Measurements from ENCODE around the gene IFITM1.
"Not testable (repeated sequence)": the region's sequence is repeated elsewhere in the genome, so short reads cannot be mapped to it uniquely, and the experiment has no call there.

The IFITM1 gene

DNA sequence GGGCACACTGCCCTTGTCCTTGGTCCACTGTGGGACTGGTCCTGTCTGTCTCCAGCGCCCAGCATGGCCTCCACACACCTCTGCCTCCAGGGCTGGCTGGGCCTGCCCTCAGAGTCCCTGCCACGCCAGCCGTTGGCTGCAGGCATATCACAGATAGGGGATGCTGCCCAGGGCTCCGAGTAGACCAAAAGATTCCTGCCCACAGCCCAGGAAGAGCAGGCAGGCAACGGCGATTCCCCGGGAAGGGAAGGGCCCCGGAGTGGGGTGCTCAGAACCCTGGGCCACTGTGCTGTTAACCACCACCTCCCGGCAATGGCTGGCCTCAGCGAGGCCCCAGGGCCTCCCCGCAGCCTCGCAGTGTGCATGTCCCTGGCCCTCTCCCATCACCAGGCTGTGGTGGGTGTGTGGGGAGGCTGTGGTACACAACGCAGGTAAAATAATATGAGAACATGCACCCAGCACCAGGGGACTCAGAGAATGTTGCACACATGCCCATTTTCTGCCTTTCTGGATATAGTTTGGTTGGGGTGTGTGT is 16.7 kb upstream of the IFITM1 start:
- H3K27me3 Mint-ChIP-seq = peaks cover 19% of the 10 kb centered on the region
- peaks cover 35% of the 10 kb centered on the region for H3K4me1 Mint-ChIP-seq (ENCODE audit: low read depth)
- H3K27ac Mint-ChIP-seq = peak overlapping the region; percentile 59
- H3K4me3 Mint-ChIP-seq = no peak overlapping the region
- no peaks in the 10 kb centered on the region for H3K9me3 Mint-ChIP-seq
- H3K36me3 Mint-ChIP-seq (ENCODE audit: low read depth) = no peaks in the 10 kb centered on the region

DNA sequence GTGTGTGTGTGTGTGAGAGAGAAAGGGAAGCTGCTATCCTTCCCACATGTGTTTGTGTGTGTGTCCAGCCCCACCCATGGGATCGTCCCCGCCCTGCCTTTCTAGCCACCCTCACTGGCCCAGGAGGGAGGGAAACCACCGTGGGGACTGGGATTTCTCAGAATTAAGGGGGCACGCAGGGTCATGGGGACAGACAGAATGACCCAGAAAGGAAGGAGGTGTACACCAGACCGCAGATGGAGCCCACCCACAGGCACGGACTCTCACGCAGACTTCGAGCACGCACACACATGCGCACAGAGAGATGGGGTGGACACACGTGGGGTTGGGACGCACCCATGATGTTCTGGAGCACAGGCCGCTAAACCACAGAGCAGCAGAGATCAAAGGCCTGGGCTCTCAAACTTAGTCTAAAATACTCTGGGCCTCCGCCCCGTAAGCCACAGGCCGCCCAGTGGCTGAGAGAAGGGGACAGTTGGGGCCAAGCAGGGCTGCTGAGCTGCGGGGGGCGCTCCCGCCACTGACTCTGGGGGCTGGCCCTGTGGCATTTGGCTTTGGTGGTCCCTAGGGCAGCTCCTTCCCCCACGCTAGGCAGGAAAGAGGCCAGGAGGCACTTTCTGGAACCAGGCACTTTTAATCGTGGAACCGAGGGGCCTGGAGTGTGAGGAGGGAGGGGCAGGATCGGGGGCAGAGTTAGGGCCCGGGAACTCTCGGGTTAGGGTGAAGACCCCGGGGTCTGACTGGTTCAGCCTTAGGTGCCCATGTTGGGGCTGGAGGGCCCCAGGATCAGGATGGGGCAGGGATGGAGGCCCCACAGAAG is 16.0 kb upstream of the IFITM1 start:
- peaks cover 40% of the 10 kb centered on the region for H3K4me1 Mint-ChIP-seq (ENCODE audit: low read depth)
- peaks cover 19% of the 10 kb centered on the region for H3K27me3 Mint-ChIP-seq
- H3K36me3 Mint-ChIP-seq (ENCODE audit: low read depth) = no peaks in the 10 kb centered on the region
- peak overlapping the region; percentile 4 for H3K4me3 Mint-ChIP-seq
- H3K9me3 Mint-ChIP-seq = no peaks in the 10 kb centered on the region
- peak overlapping the region; percentile 59 for H3K27ac Mint-ChIP-seq

DNA sequence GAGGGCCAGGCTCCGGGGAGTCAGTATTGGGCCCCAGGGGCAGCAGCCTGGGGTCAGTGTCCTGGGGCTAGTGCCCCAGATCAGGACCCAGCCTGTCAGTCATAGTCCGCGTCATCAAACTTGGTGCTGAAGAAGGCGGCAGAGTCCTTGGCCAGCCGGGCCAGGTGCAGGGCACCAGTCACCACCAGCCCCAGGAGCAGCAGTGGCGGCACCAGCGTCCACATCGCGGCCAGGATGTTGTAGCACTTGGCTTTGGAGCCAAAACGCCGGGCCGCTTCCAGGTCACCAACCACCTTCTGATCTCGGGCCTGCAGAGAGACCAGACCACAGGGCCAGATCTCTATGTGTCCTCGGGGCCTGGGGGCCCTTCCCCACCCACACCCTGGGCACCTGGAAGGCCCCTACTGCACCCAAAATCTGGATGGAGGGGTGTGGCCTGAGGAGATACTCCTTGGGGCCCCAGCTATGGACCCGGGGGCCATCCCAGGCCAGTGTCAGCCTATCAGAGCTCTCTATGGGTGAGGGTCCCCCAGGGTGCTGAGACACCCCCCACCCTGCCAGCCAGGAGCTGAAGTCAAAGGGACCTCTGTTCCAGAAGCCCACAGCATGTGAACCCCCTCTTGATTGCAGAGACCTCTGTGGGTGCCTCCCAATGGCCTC is 15.3 kb upstream of the IFITM1 start:
- peaks cover 48% of the 10 kb centered on the region for H3K4me1 Mint-ChIP-seq (ENCODE audit: low read depth)
- peaks cover 19% of the 10 kb centered on the region for H3K27me3 Mint-ChIP-seq
- no peak overlapping the region for H3K4me3 Mint-ChIP-seq
- H3K9me3 Mint-ChIP-seq = no peaks in the 10 kb centered on the region
- no peaks in the 10 kb centered on the region for H3K36me3 Mint-ChIP-seq (ENCODE audit: low read depth)
- no peak overlapping the region for H3K27ac Mint-ChIP-seq

DNA sequence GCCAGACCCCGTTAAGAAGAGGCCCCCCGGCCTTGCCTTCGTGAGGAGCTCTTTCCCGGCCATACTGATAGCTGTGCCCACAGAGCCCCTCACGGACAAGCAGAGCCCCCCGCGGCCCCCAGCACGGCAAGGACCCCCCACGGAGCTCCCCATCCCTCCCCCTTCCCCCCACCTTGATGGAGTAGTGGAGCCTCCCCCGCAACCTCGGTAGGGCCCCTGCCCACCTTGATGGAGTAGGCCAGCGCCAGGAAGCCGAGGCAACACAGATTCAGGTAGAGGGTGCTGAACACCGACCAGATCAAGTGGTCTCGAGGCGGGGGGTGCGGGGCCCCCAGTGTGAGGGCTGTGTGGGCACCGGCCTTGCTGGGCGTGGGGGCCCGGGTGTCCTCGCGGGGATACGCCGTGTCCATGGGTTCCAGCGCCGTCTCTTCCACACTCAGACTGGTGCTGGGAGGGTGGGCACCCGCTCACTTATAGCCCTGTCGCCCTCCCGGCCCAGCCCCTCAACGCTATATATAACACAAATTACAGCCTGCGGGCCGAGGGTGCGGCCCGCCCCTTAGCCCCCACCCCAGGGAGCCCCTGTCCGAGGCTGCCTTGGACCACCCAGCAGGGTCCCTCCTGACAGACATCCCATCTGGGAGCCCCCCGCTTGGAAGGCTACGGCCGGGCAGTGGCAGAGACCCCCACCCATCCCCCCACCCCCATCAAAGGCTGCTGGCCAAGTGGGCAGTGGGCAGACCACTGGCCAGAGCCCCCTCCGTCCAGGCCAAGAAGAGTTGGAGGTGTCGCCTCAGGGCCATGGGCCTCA is 14.6 kb upstream of the IFITM1 start, which contains the start of gene IFITM5:
Gene IFITM5 (minus strand): TSS at position 446 of the 811 bp plus-strand sequence. CDS start 36 bp downstream, at position 410.
- no peak within 1 kb of the TSS for H3K27ac Mint-ChIP-seq
- H3K36me3 Mint-ChIP-seq (ENCODE audit: low read depth) = no peaks in the 10 kb centered on the region

DNA sequence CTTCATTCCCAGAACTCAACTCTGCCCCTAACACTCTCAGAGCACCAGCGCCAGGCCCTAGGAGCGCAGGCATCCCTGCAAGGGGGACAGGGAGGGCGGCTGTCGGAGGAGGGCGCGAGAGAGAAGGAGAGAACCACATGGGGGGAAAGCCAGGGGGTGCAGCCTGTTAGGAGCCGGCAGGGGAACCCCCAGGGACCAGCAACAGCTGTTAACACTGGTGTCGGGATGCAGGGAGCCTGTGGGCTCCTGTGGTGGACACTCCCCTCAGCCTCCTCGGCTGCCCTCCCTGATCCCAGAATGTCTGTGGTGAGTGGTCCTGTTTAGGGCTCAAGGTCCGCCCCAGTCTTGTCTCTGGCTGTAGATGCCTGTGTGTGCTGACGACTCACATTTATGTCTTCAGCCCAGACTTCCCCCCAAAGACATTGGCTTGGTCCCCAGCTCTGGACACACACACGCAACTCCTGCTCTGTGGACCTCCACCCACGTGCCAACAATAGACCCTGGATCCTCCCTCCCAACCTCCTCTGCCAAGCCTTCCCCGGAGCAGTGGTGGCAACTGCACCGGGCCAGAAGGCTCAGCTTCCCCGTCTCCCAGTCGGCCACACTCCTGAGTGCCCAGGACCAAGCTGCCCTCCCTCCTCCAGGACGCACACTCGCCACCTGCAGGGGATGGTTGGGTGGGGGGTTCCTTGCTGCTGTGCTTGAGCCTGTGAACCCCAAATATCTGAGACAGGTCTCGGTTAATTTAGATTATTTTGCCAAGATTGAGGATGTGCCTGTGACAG is 13.7 kb upstream of the IFITM1 start:
- Mint-ChIP-seq H3K4me3 (no peak overlapping the region), H3K4me1 (ENCODE audit: low read depth) (peaks cover 56% of the 10 kb centered on the region)

More for the DNA sequence above, 14.6 kb upstream of the IFITM1 start, which contains the start of gene IFITM5:
- Mint-ChIP-seq H3K9me3 (no peaks in the 10 kb centered on the region), H3K27me3 (peaks cover 19% of the 10 kb centered on the region), H3K4me1 (ENCODE audit: low read depth) (peaks cover 52% of the 10 kb centered on the region), H3K4me3 (no peak within 1 kb of the TSS)

DNA sequence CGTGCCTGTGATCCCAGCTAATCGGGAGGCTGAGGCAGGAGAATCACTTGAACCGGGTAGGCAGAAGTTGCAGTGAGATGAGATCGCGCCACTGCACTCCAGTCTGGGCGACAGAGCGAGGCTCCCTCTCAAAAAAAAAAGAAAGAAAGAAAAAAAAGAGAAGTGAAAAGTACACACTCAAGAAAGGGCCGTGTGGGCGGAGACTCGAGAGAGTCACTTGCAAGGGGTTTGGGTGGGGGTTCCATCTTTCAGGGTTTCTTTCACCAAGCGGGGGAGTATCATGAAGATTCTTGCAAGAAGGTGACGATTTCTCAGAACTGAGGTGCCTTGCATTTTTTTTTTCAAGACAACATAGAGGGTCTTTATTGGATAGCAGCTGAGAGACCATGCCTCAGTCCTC is 10.5 kb upstream of the IFITM1 start:
- H3K9me3 Mint-ChIP-seq = no peaks in the 10 kb centered on the region
- H3K27ac Mint-ChIP-seq = no peak overlapping the region
- peaks cover 52% of the 10 kb centered on the region for H3K4me1 Mint-ChIP-seq (ENCODE audit: low read depth)
- H3K36me3 Mint-ChIP-seq (ENCODE audit: low read depth) = no peaks in the 10 kb centered on the region
- no peak overlapping the region for H3K4me3 Mint-ChIP-seq
- peaks cover 19% of the 10 kb centered on the region for H3K27me3 Mint-ChIP-seq

More for the DNA sequence above, 13.7 kb upstream of the IFITM1 start:
- H3K9me3 Mint-ChIP-seq = no peaks in the 10 kb centered on the region
- no peaks in the 10 kb centered on the region for H3K36me3 Mint-ChIP-seq (ENCODE audit: low read depth)
- H3K27ac Mint-ChIP-seq = peak overlapping the region; percentile 42
- H3K27me3 Mint-ChIP-seq = peaks cover 19% of the 10 kb centered on the region

DNA sequence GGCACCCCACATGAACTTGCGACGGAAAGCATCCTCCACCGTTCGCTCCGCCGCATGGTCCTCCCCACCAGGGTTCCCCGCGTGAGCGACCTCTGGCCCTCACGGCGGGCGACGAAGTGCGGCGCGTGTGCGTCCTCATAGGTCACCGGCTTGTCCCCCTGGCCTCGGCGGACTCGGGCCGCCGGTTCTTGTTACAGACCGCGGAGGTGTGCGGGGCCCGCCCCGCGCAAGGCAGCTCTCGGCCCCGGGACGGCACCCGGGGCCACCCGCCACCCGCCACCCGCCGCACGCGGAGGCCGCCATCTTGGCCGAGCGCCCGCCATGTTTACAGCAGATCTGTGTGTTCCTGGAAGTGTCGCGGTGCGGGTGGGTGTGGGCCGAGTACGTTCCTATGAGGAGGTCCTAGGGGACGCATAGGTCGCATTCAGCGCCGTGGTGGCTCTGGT is 9.8 kb upstream of the IFITM1 start:
- H3K27ac Mint-ChIP-seq = no peak overlapping the region
- H3K4me3 Mint-ChIP-seq = no peak overlapping the region
- H3K9me3 Mint-ChIP-seq = no peaks in the 10 kb centered on the region
- peaks cover 50% of the 10 kb centered on the region for H3K4me1 Mint-ChIP-seq (ENCODE audit: low read depth)
- H3K27me3 Mint-ChIP-seq = peaks cover 19% of the 10 kb centered on the region
- peaks cover 3% of the 10 kb centered on the region for H3K36me3 Mint-ChIP-seq (ENCODE audit: low read depth)

DNA sequence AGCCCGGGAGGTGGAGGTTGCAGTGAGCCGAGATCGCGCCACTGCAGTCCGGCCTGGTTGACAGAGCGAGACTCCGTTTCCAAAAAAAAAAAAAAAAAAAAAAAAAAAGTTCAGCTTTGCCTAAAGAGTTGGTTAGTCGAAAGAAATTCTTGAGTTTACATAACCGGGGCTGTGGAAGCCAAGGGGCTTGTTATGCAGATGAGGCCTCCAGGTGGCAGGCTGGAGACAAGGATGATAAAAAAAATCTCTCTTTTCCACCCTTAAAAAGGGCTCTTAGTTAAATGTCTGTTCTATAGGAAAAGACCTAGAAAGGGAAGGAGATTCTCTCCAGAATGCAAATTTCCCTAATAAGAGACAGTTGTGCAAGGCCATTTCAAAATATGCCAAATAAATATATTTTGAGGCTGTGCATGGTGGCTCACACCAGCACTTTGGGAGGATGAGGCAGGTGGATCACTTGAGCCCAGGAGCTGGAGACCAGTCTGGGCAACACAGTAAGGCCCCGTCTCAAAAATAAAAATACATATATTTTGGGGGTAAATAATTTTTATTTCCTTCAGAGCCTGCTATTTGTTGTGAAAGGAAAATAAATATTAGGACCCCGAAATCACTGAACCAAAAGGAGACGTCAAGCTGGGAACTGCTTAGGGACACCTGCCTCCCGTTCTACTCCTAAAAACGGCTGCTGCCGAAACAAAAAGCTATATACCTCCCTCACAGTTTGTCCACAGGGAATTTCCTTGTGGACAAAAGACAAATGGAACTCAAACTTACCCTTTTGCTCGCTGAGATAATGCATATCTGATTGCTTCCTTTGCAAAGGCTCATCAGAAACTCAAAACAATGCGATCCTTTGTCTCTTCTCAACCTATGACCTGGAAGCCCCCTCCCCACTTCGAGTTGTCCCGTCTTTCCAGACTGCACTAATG is 8.7 kb upstream of the IFITM1 start:
- Mint-ChIP-seq H3K36me3 (ENCODE audit: low read depth) (peaks cover 12% of the 10 kb centered on the region), H3K4me1 (ENCODE audit: low read depth) (peaks cover 51% of the 10 kb centered on the region), H3K27ac (no peak overlapping the region), H3K9me3 (no peaks in the 10 kb centered on the region), H3K27me3 (peaks cover 14% of the 10 kb centered on the region), H3K4me3 (no peak overlapping the region)

DNA sequence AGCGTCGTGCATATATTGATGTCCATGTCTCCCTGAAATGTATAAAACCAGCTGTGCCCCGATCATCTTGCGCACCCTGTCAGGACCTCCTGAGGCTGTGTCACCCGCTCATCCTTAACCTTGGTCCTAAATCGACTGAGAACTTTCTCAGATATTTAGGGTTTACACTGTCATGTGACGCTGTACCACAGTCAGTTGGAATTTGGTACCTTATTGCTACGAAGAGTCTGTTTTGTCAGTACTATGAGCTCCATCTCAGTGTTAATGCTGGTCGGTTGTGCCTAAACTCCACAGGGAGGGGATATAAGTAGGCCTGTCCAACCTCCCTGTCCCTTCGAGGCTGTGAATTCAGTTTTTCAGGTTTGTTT is 8.0 kb upstream of the IFITM1 start:
- H3K27me3 Mint-ChIP-seq = peaks cover 8% of the 10 kb centered on the region
- no peaks in the 10 kb centered on the region for H3K9me3 Mint-ChIP-seq
- no peak overlapping the region for H3K4me3 Mint-ChIP-seq
- H3K4me1 Mint-ChIP-seq (ENCODE audit: low read depth) = peaks cover 45% of the 10 kb centered on the region
- H3K36me3 Mint-ChIP-seq (ENCODE audit: low read depth) = peaks cover 12% of the 10 kb centered on the region
- H3K27ac Mint-ChIP-seq = no peak overlapping the region

DNA sequence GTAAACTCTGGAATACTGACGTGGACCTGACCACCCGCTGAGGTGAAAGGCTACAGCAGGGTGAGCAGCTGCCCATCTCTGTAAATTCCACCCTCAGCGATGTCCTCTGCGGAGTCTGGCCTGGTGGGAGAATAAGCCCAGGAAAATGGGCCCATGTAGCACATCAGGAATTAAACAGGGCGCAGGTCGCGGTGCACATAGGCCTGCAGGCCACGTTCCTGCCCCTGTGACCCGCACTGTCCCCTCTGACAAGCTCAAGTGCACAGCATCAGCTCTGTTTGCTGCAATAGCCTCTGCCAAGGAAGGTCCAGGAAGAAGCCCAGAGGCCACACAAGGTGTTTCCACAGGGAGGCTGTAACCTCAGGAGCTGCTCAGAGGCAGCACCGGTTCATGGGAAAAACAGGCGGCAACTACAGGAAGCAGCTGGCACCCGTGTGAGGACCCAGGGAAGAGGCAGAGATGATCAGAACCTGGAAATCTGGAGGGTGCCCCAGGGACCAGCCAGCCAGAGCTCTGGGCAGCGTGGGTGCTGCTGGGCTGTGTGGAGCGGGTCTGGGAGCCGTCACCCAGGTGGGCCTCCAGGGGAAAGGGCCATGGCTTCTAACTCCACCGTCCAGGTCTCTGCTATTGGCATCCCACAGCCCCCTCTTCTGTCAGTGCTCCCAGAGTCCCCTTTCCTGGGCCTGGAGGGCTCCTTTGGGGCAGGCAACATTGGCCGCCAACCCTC is 7.0 kb upstream of the IFITM1 start:
- peaks cover 43% of the 10 kb centered on the region for H3K4me1 Mint-ChIP-seq (ENCODE audit: low read depth)

DNA sequence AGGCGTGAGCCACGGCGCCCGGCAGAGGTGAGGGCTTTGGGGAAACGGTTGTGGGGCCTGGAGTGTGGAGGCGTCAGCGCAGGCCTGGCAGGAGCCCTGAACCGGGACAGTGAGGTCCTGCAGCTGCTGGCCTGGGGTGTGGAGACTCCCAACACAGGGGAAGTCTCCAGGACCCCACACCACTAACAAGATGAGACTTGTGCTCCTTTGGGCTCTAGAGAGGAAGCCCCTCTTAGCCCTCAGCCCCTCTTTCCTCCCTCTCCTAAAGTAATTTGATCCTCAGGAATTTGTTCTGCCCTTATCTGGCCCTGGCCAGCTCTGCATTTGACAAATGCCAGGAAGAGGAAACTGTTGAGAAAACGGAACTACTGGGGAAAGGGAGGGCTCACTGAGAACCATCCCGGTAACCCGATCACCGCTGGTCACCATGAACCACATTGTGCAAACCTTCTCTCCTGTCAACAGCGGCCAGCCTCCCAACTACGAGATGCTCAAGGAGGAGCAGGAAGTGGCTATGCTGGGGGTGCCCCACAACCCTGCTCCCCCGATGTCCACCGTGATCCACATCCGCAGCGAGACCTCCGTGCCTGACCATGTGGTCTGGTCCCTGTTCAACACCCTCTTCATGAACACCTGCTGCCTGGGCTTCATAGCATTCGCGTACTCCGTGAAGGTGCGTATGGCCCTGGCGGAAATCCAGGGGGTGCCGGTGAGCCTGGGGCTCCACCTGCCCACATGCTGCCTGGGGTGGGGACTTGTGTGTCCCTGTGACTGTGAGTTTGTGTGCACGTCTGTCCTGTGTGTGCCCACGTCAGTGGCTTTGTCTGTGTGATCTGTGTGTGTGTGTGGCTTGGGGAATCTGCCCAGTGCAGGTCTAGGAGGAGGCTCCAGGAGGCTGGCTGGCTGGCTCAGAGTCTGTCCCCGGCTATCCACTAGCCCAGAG is 5.8 kb upstream of the IFITM1 start, which contains the start of gene IFITM2:
Gene IFITM2 (plus strand): TSS at position 51 of the 943 bp plus-strand sequence. CDS start 377 bp downstream, at position 428.
- peak within 1 kb of the TSS; percentile 90 for H3K27ac Mint-ChIP-seq
- not testable (repeated sequence) for H3K9me3 Mint-ChIP-seq, H3K27me3 Mint-ChIP-seq
- peak within 1 kb of the TSS; percentile 93 for H3K4me3 Mint-ChIP-seq
- peaks cover 12% of the 10 kb centered on the region for H3K36me3 Mint-ChIP-seq (ENCODE audit: low read depth)
- H3K4me1 Mint-ChIP-seq (ENCODE audit: low read depth) = peaks cover 47% of the 10 kb centered on the region

More for the DNA sequence above, 7.0 kb upstream of the IFITM1 start:
- Mint-ChIP-seq H3K4me3 (peak overlapping the region; percentile 93), H3K9me3 (no peaks in the 10 kb centered on the region), H3K36me3 (ENCODE audit: low read depth) (peaks cover 12% of the 10 kb centered on the region), H3K27ac (no peak overlapping the region), H3K27me3 (no peaks in the 10 kb centered on the region)

Measured in stimulated activated naive CD8-positive, alpha-beta T cell treated with anti-CD3 and anti-CD28 coated beads, Interleukin-15, Interleukin-2, amounts not matched to agents 100 ng/mL and 50 ng/mL, for 24 hours (primary cell).